Peyer's patch (tissue), 4 donors: ENCODE measurements around the gene WDTC1. TPM values are rescaled to one million over a fixed set of nuclear protein-coding genes. Genes with fewer than 3 reads are reported as not detected.
A peak's percentile ranks its signal among the peaks of the same experiment; 100 is the strongest.

Experiments
- DNase-seq, 3 donors: peaks; one replicate each; pipeline ENCODE4 v3.0.0-alpha.2; 2017 to 2019
- H3K27ac ChIP-seq, 4 donors: fragments of 200-600 bp; sonication (generic); one replicate each; pipeline ENCODE4 v1.5.1; 2016 to 2019
- H3K27me3 ChIP-seq, 2 donors: fragments of 200-600 bp; sonication (generic); one replicate each; pipeline ENCODE4 v1.5.1; 2019
- H3K36me3 ChIP-seq, 3 donors: fragments of 200-600 bp; sonication (generic); one replicate each; pipeline ENCODE4 v1.5.1; 2016 to 2019
- H3K4me1 ChIP-seq, 4 donors: fragments of 200-600 bp; sonication (generic); one replicate each; pipeline ENCODE4 v1.5.1; 2016 to 2019
- H3K4me3 ChIP-seq, 4 donors: fragments of 200-600 bp; sonication (generic); 1 replicate in 3 of 4; 2 replicates in 1 of 4; pipeline ENCODE4 v1.5.1; 2016 to 2019; ENCODE audit warnings: mild to moderate bottlenecking in 1 of 4
- H3K9me3 ChIP-seq, 4 donors: fragments of 200-600 bp; sonication (generic); one replicate each; pipeline ENCODE4 v1.5.1; 2016 to 2019; ENCODE audit warnings: mild to moderate bottlenecking in 1 of 4
- POLR2A ChIP-seq, 2 donors: fragments of 450-650 bp; IDR thresholded peaks; one replicate each; pipeline ENCODE4 v1.5.1; 2017; ENCODE audit warnings: antibody characterized with exemption in 2 of 2, mild to moderate bottlenecking in 2 of 2, moderate library complexity in 2 of 2
- total RNA-seq, 4 donors: library from RNA; depleted of rRNA; stranded (reverse); fragments of >200 nt; gene quantifications; one replicate each; pipeline ENCODE4 v1.1.0, GENCODE V29; 2016
- TF ChIP-seq, protein P1 (sequence below), 6 experiments: fragments of 450-650 bp in 4 of 6; fragments of 200-600 bp in 2 of 6; sonication (generic) in 1 of 6; IDR thresholded peaks; one replicate each; pipeline ENCODE4 v1.5.1; 2017 to 2019; ENCODE audit warnings: antibody characterized with exemption in 6 of 6, mild to moderate bottlenecking in 3 of 6, moderate library complexity in 1 of 6

WDTC1 gene
- total RNA-seq, 4 donors from 2014 or later = 30.5 to 53.3 (median 40.7) TPM

GRCh38 chr1:27342778-27343638 lies 108.6 kb downstream of the WDTC1 start:
- Histone ChIP-seq H3K4me3 (peak overlapping the region; percentile 41 to 63 (median 46)), H3K27ac (peak overlapping the region; percentile 71 to 94 (median 80)), H3K36me3 (no peaks in the 10 kb centered on the region), H3K4me1 (peaks cover 0 to 15% (median 11%) of the 10 kb centered on the region in 4 donors), H3K9me3 (no peaks in the 10 kb centered on the region), H3K27me3 (no peaks in the 10 kb centered on the region)
- peak; percentile 53 to 90 (median 90) for DNase-seq
- no peak for TF ChIP-seq POLR2A (IDR thresholded peaks at IDR 0.05)
- TF ChIP-seq, protein P1, sequence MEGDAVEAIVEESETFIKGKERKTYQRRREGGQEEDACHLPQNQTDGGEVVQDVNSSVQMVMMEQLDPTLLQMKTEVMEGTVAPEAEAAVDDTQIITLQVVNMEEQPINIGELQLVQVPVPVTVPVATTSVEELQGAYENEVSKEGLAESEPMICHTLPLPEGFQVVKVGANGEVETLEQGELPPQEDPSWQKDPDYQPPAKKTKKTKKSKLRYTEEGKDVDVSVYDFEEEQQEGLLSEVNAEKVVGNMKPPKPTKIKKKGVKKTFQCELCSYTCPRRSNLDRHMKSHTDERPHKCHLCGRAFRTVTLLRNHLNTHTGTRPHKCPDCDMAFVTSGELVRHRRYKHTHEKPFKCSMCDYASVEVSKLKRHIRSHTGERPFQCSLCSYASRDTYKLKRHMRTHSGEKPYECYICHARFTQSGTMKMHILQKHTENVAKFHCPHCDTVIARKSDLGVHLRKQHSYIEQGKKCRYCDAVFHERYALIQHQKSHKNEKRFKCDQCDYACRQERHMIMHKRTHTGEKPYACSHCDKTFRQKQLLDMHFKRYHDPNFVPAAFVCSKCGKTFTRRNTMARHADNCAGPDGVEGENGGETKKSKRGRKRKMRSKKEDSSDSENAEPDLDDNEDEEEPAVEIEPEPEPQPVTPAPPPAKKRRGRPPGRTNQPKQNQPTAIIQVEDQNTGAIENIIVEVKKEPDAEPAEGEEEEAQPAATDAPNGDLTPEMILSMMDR (IDR thresholded peaks at IDR 0.05) = no peak

GRCh38 chr1:27343639-27344025 lies 109.2 kb downstream of the WDTC1 start:
- Histone ChIP-seq H3K9me3 (no peaks in the 10 kb centered on the region), H3K27me3 (no peaks in the 10 kb centered on the region), H3K4me3 (peak overlapping the region in 2 of 4 donors; percentile 42 to 63), H3K4me1 (peaks cover 0 to 17% (median 11%) of the 10 kb centered on the region in 4 donors), H3K27ac (peak overlapping the region in 2 of 4 donors; percentile 78 to 94), H3K36me3 (no peaks in the 10 kb centered on the region)
- no peak for DNase-seq
- TF ChIP-seq POLR2A (IDR thresholded peaks at IDR 0.05) = no peak
- TF ChIP-seq, protein P1 (IDR thresholded peaks at IDR 0.05) = no peak

GRCh38 chr1:27345272-27345671 lies 110.8 kb downstream of the WDTC1 start:
- no peak for DNase-seq

GRCh38 chr1:27346357-27346756 lies 111.9 kb downstream of the WDTC1 start:
- Histone ChIP-seq H3K36me3 (no peaks in the 10 kb centered on the region), H3K27me3 (no peaks in the 10 kb centered on the region), H3K4me1 (peaks cover 0 to 39% (median 7%) of the 10 kb centered on the region in 4 donors), H3K27ac (no peak overlapping the region), H3K9me3 (no peaks in the 10 kb centered on the region), H3K4me3 (no peak overlapping the region)
- TF ChIP-seq, protein P1 (IDR thresholded peaks at IDR 0.05) = no peak
- no peak for TF ChIP-seq POLR2A (IDR thresholded peaks at IDR 0.05)
- DNase-seq = no peak

More at GRCh38 chr1:27345272-27345671, 110.8 kb downstream of the WDTC1 start:
- Histone ChIP-seq H3K36me3 (no peaks in the 10 kb centered on the region), H3K4me3 (no peak overlapping the region), H3K27me3 (no peaks in the 10 kb centered on the region), H3K27ac (no peak overlapping the region), H3K4me1 (peaks cover 4 to 33% (median 13%) of the 10 kb centered on the region in 4 donors), H3K9me3 (no peaks in the 10 kb centered on the region)
- TF ChIP-seq POLR2A (IDR thresholded peaks at IDR 0.05) = no peak
- TF ChIP-seq, protein P1 (IDR thresholded peaks at IDR 0.05) = no peak

GRCh38 chr1:27346991-27347624 lies 112.7 kb downstream of the WDTC1 start:
- Histone ChIP-seq H3K36me3 (no peaks in the 10 kb centered on the region), H3K9me3 (no peaks in the 10 kb centered on the region), H3K4me1 (peaks cover 0 to 37% (median 6%) of the 10 kb centered on the region in 4 donors), H3K27me3 (no peaks in the 10 kb centered on the region), H3K4me3 (no peak overlapping the region), H3K27ac (no peak overlapping the region)
- DNase-seq = no peak
- no peak for TF ChIP-seq POLR2A (IDR thresholded peaks at IDR 0.05)
- TF ChIP-seq, protein P1 (IDR thresholded peaks at IDR 0.05) = no peak
